Suprapubic skin (tissue), 4 donors: Measurements from ENCODE around the gene ARID5B.

Experiments used
- EP300 ChIP-seq: sonication (generic); formaldehyde crosslinking; IDR thresholded peaks from one replicate; pipeline ENCODE4 v1.6.1; 2017; ENCODE audit warnings: antibody characterized with exemption
- POLR2A ChIP-seq, 2 donors: fragments of 450-650 bp; IDR thresholded peaks; one replicate each; pipeline ENCODE4 v1.6.1; 2017; ENCODE audit warnings: antibody characterized with exemption in 2 of 2, mild to moderate bottlenecking in 2 of 2, moderate library complexity in 2 of 2
- POLR2AphosphoS5 ChIP-seq, 3 donors: sonication (generic); formaldehyde crosslinking; IDR thresholded peaks; one replicate each; pipeline ENCODE4 v1.6.1; 2017; ENCODE audit warnings: antibody characterized with exemption in 3 of 3
- TF ChIP-seq, protein P1 (sequence below), 2 donors: fragments of 200-600 bp in 1 of 2; fragments of 450-650 bp in 1 of 2; sonication (generic) in 1 of 2; IDR thresholded peaks; one replicate each; pipeline ENCODE4 v1.5.1; 2016 to 2019; ENCODE audit warnings: antibody characterized with exemption in 2 of 2, mild to moderate bottlenecking in 1 of 2, moderate library complexity in 1 of 2

GRCh38 chr10:61895898-61896600 lies 5.5 kb upstream of the ARID5B start:
- no peak for TF ChIP-seq EP300
- TF ChIP-seq, protein P1, sequence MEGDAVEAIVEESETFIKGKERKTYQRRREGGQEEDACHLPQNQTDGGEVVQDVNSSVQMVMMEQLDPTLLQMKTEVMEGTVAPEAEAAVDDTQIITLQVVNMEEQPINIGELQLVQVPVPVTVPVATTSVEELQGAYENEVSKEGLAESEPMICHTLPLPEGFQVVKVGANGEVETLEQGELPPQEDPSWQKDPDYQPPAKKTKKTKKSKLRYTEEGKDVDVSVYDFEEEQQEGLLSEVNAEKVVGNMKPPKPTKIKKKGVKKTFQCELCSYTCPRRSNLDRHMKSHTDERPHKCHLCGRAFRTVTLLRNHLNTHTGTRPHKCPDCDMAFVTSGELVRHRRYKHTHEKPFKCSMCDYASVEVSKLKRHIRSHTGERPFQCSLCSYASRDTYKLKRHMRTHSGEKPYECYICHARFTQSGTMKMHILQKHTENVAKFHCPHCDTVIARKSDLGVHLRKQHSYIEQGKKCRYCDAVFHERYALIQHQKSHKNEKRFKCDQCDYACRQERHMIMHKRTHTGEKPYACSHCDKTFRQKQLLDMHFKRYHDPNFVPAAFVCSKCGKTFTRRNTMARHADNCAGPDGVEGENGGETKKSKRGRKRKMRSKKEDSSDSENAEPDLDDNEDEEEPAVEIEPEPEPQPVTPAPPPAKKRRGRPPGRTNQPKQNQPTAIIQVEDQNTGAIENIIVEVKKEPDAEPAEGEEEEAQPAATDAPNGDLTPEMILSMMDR (IDR thresholded peaks at IDR 0.05), result no peak
- no peak for TF ChIP-seq POLR2A (IDR thresholded peaks at IDR 0.05)
- no peak for TF ChIP-seq POLR2AphosphoS5 (IDR thresholded peaks at IDR 0.05)
